Measurements from ENCODE around the gene CORO2A. TPM values are rescaled to one million over a fixed set of nuclear protein-coding genes. Genes with fewer than 3 reads are reported as not detected.
A peak's percentile ranks its signal among the peaks of the same experiment; 100 is the strongest.

CORO2A gene
- 10 to 100 TPM; 56.5 to 70.4 TPM for total RNA-seq
- long read RNA-seq, full-length matches to known transcripts = 144 of 262 reads
- long read RNA-seq, partial matches to known transcripts = 27 of 262 reads
- long read RNA-seq, other reads (novel, unspliced or antisense) = 91 of 262 reads

GRCh38 chr9:98192503-98193335 is at the start of gene CORO2A:
TSS of gene CORO2A (minus strand) at chr9:98192637. CDS start at chr9:98157660, 34,977 bp downstream.
- ATAC-seq (peak; percentile 79), DNase-seq (peak; percentile 80 to 87)
- intact Hi-C loops (cut with DNase I, micrococcal nuclease) = no loop called here

DNA sequence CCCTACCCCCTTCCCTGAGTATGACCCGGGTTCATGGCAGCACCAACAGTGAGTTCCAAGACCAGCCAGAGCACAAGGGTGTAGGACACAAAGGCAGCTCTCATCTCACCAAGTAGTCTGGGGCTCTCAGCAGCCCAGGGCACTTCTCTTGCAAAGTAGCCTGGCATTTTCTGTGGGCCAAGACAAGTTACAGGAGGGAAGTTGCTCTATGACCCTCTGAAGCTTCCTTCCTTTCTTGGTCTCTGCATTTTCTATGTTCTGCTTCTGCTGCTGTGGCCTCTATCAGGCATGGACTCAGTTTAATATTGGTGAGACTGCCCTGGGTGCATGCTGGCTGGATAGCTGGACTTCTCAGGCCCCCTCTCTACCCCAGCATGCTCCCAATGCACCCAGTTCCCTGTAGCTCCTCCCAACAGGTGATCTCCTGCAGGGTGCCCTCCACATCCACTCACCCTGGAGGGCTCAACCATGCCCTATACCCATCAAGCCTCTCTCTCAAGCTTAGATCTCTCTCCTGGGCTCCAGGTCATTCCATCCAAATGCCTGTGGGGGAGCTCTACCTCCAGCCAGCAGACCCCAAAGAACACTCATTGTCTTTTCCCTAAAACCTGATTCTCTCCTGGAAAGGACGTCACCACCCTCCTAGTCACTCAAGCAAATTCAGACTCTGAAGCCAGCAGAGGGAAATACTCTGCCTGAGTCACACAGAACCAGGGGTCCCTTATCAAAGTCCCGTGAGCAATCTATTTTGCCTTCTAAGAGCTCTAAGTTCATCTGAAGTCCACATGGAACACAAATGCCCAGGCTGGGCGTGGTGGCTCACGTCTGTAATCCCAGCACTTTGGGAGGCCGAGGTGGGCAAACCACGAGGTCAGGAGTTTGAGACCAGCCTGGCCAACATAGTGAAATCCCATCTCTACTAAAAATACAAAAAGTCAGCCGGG is 49.2 kb upstream of the CORO2A start:
- no peak for ATAC-seq
- no peak for DNase-seq
- intact Hi-C loops (cut with DNase I, micrococcal nuclease) = no loop called here

DNA sequence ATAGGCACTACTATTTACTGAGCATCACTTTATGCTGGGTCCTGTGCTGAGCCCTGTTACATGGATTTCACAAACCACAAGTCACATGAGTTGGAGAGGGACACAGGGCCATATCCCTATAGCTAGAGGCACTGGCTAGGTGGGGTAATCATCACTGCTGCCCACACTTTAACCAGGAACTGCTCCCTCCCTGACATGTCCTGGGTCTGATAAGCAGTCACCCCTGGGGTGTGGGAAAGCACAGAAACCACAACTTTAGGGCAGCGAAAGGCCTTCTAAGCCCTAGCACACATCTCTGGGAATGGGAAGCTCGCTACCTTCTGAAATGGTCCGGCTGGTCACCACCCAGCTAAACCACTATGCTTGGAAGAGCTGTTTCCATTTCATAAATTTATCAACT is 48.0 kb upstream of the CORO2A start:
- intact Hi-C loops (cut with DNase I, micrococcal nuclease) = no loop called here
- ATAC-seq = no peak
- no peak for DNase-seq

GRCh38 chr9:98236901-98237487 is 44.6 kb upstream of the CORO2A start:
- intact Hi-C loops (cut with DNase I, micrococcal nuclease) = no loop called here
- no peak for DNase-seq
- ATAC-seq = peak; percentile 69

GRCh38 chr9:98235126-98235525 is 42.7 kb upstream of the CORO2A start:
- no peak for DNase-seq
- ATAC-seq = no peak
- intact Hi-C loops (cut with DNase I, micrococcal nuclease) = no loop called here

- intact Hi-C loops (cut with DNase I, micrococcal nuclease) = no loop called here
- DNase-seq = no peak
- peak; percentile 40 for ATAC-seq
These were observed 41.9 kb upstream of the CORO2A start for GRCh38 chr9:98234245-98234825.

GRCh38 chr9:98232926-98233325 is 40.5 kb upstream of the CORO2A start:
- intact Hi-C loops (cut with DNase I, micrococcal nuclease) = no loop called here
- no peak for ATAC-seq
- DNase-seq = no peak

GRCh38 chr9:98231770-98232478 is 39.5 kb upstream of the CORO2A start:
- ATAC-seq = peak; percentile 49
- no peak for DNase-seq
- intact Hi-C loops (cut with DNase I, micrococcal nuclease) = no loop called here

DNA sequence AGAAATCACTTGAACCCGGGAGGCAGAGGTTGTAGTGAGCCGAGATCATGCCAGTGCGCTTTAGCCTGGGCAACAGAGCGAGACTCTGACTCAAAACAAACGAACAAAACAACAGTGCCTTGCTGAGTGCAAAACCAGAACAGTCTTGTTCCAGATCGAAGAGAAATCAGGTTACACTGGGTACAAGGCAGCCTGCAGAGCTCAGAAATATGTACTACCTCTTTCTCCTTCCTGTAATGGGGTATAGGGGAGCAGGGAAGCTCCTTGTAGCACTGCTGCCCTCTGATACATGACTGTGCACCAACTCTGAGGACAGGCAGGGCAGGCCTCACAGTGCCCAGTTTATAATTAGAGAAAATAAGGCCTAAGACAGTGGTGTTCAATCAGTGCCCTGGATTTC is 38.4 kb upstream of the CORO2A start:
- intact Hi-C loops (cut with DNase I, micrococcal nuclease) = no loop called here
- ATAC-seq = peak; percentile 8
- no peak for DNase-seq

- peak; percentile 57 for ATAC-seq
- peak; percentile 46 to 47 for DNase-seq
- intact Hi-C loops (cut with DNase I, micrococcal nuclease) = no loop called here
These were observed 37.9 kb upstream of the CORO2A start for GRCh38 chr9:98230304-98230703.

DNA sequence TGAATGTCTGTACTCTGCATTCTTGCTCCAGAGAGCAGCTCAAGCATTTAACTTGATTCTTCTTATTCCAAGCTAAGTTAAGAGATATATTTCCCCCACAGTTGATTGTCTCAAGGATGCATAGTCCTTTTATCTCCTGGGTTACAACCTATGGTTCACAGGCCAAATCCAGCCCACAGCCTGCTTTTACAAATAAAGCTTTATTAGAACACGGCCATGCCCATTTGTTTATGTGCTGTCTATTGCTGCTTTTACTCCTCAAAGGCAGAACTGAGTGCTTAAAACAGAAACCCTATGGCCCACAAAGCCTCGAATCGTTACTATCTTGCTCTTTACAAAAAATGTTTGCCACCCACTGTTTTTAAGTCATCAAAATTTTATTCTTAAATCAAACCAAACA is 37.2 kb upstream of the CORO2A start:
- intact Hi-C loops (cut with DNase I, micrococcal nuclease) = no loop called here
- no peak for ATAC-seq
- no peak for DNase-seq

- ATAC-seq = no peak
- intact Hi-C loops (cut with DNase I, micrococcal nuclease) = no loop called here
- no peak for DNase-seq
These were observed 36.6 kb upstream of the CORO2A start for GRCh38 chr9:98229090-98229395.

GRCh38 chr9:98228392-98229089 is 36.1 kb upstream of the CORO2A start:
- ATAC-seq (no peak), DNase-seq (no peak)
- intact Hi-C loops (cut with DNase I, micrococcal nuclease) = no loop called here

- ATAC-seq = no peak
- DNase-seq = no peak
These were observed 35.4 kb upstream of the CORO2A start for GRCh38 chr9:98227883-98228282.

GRCh38 chr9:98226957-98227356 is 34.5 kb upstream of the CORO2A start:
- ATAC-seq (peak; percentile 39), DNase-seq (no peak)
- intact Hi-C loops (cut with DNase I, micrococcal nuclease) = no loop called here

More at GRCh38 chr9:98227883-98228282, 35.4 kb upstream of the CORO2A start:
- intact Hi-C loops (cut with DNase I, micrococcal nuclease) = no loop called here

DNA sequence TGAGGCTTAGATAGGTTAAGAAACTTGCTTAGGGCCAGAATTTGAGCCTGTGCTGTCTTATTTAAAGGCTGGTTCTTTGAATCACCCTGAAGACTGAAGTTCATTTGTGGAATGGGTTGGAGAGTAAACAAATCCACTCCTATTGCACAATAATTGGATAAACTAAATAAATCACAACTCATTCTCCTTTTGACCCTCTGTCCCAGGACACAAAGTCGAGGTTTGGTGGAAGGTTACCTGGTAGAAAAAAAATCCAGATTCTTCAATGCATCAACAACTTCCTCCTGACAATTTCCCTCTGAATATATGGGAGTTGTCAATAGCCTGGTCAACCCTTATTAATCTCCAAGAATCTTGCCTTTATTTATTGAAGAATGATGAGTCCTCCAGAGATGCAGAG is 34.1 kb upstream of the CORO2A start:
- ATAC-seq (peak; percentile 50), DNase-seq (no peak)
- intact Hi-C loops (cut with DNase I, micrococcal nuclease) = no loop called here

- peak; percentile 66 to 68 for DNase-seq
- intact Hi-C loops (cut with DNase I, micrococcal nuclease) = no loop called here
- peak; percentile 75 for ATAC-seq
These were observed 32.6 kb upstream of the CORO2A start for GRCh38 chr9:98225015-98225442.

All from left colon (tissue), 2 donors.